ENCODE results near the gene ADGRL2. TPM values are rescaled to one million over a fixed set of nuclear protein-coding genes. Genes with fewer than 3 reads are reported as not detected.

ADGRL2 gene
- total RNA-seq, 6 donors from 2014 or later, result 21.0 to 133 (median 84.0) TPM

GRCh38 chr1:81894867-81895266, 94.1 kb downstream of the ADGRL2 start:
- no peaks in the 10 kb centered on the region for H3K36me3 ChIP-seq
- 90 to 91% methylated on average over 2 of the region's 2 CpGs for WGBS, 2 donors
- TF ChIP-seq POLR2AphosphoS5 (IDR thresholded peaks at IDR 0.05), result no peak
- no peak for TF ChIP-seq EP300 (IDR thresholded peaks at IDR 0.05)
- no peak for TF ChIP-seq CTCF (IDR thresholded peaks at IDR 0.05)
- TF ChIP-seq POLR2A (IDR thresholded peaks at IDR 0.05), result no peak
- H3K27ac ChIP-seq, result no peak overlapping the region
- no peaks in the 10 kb centered on the region for H3K27me3 ChIP-seq
- DNase-seq (no peak), ATAC-seq (ENCODE audit: low FRiP score in 2 of 2) (no peak)
- H3K4me1 ChIP-seq, result peaks cover 0 to 17% (median 6%) of the 10 kb centered on the region in 4 donors
- no peaks in the 10 kb centered on the region for H3K9me3 ChIP-seq
- no peak overlapping the region for H3K4me3 ChIP-seq

- Histone ChIP-seq H3K36me3 (no peaks in the 10 kb centered on the region), H3K27me3 (no peaks in the 10 kb centered on the region), H3K27ac (no peak overlapping the region), H3K9me3 (no peaks in the 10 kb centered on the region), H3K4me3 (no peak overlapping the region), H3K4me1 (peaks cover 0 to 16% (median 6%) of the 10 kb centered on the region in 4 donors)
- no peak for ATAC-seq (ENCODE audit: low FRiP score in 2 of 2)
- 84 to 91% methylated on average over 5 of the region's 5 CpGs for WGBS, 2 donors
- no peak for TF ChIP-seq POLR2A (IDR thresholded peaks at IDR 0.05)
- TF ChIP-seq EP300 (IDR thresholded peaks at IDR 0.05), result no peak
- TF ChIP-seq CTCF (IDR thresholded peaks at IDR 0.05), result no peak
- TF ChIP-seq POLR2AphosphoS5 (IDR thresholded peaks at IDR 0.05), result no peak
- DNase-seq, result no peak
Measured at GRCh38 chr1:81899214-81899821, 98.6 kb downstream of the ADGRL2 start.

- Histone ChIP-seq H3K4me3 (no peak overlapping the region), H3K27me3 (no peaks in the 10 kb centered on the region), H3K9me3 (no peaks in the 10 kb centered on the region), H3K27ac (no peak overlapping the region), H3K36me3 (peaks cover 0 to 16% (median 0%) of the 10 kb centered on the region in 4 donors), H3K4me1 (no peaks in the 10 kb centered on the region)
- 88 to 90% methylated on average over 2 of the region's 2 CpGs for WGBS, 2 donors
- no peak for ATAC-seq (ENCODE audit: low FRiP score in 2 of 2)
- TF ChIP-seq POLR2AphosphoS5 (IDR thresholded peaks at IDR 0.05) (no peak), EP300 (IDR thresholded peaks at IDR 0.05) (no peak), CTCF (IDR thresholded peaks at IDR 0.05) (no peak), POLR2A (IDR thresholded peaks at IDR 0.05) (no peak)
- no peak for DNase-seq
Measured at GRCh38 chr1:81907575-81907974, 106.8 kb downstream of the ADGRL2 start.

GRCh38 chr1:81912383-81912782, 111.6 kb downstream of the ADGRL2 start:
- no peak overlapping the region for H3K4me3 ChIP-seq
- TF ChIP-seq POLR2A (IDR thresholded peaks at IDR 0.05) (no peak), EP300 (IDR thresholded peaks at IDR 0.05) (no peak), CTCF (IDR thresholded peaks at IDR 0.05) (no peak), POLR2AphosphoS5 (IDR thresholded peaks at IDR 0.05) (no peak)
- H3K27me3 ChIP-seq, result no peaks in the 10 kb centered on the region
- H3K9me3 ChIP-seq, result no peaks in the 10 kb centered on the region
- ATAC-seq (ENCODE audit: low FRiP score in 2 of 2) (no peak), DNase-seq (no peak)
- peaks cover 0 to 13% (median 0%) of the 10 kb centered on the region in 4 donors for H3K36me3 ChIP-seq
- H3K27ac ChIP-seq, result no peak overlapping the region
- peaks cover 0 to 5% (median 0%) of the 10 kb centered on the region in 4 donors for H3K4me1 ChIP-seq
- WGBS, 2 donors, result 67 to 69% methylated on average over 3 of the region's 3 CpGs

- Histone ChIP-seq H3K4me3 (no peak overlapping the region), H3K4me1 (peaks cover 0 to 8% (median 2%) of the 10 kb centered on the region in 4 donors), H3K27ac (no peak overlapping the region), H3K27me3 (no peaks in the 10 kb centered on the region), H3K36me3 (no peaks in the 10 kb centered on the region), H3K9me3 (no peaks in the 10 kb centered on the region)
- no peak for DNase-seq
- no peak for ATAC-seq (ENCODE audit: low FRiP score in 2 of 2)
- TF ChIP-seq POLR2AphosphoS5 (IDR thresholded peaks at IDR 0.05) (no peak), POLR2A (IDR thresholded peaks at IDR 0.05) (no peak), CTCF (IDR thresholded peaks at IDR 0.05) (no peak), EP300 (IDR thresholded peaks at IDR 0.05) (no peak)
- 54 to 72% methylated on average over 3 of the region's 3 CpGs for WGBS, 2 donors
Measured at GRCh38 chr1:81915937-81916336, 115.2 kb downstream of the ADGRL2 start.
